NCI-H1105 treated with DMSO at 0.1 percent for 48 hours (cell line): ENCODE data around the gene NECAP2.
"Not testable (repeated sequence)": the region's sequence is repeated elsewhere in the genome, so short reads cannot be mapped to it uniquely, and the experiment has no call there.

Experiments used
- DNase-seq: peaks from one replicate; lab custom pipeline; 2025; lab: John Stamatoyannopoulos, UW

NECAP2 gene

DNA sequence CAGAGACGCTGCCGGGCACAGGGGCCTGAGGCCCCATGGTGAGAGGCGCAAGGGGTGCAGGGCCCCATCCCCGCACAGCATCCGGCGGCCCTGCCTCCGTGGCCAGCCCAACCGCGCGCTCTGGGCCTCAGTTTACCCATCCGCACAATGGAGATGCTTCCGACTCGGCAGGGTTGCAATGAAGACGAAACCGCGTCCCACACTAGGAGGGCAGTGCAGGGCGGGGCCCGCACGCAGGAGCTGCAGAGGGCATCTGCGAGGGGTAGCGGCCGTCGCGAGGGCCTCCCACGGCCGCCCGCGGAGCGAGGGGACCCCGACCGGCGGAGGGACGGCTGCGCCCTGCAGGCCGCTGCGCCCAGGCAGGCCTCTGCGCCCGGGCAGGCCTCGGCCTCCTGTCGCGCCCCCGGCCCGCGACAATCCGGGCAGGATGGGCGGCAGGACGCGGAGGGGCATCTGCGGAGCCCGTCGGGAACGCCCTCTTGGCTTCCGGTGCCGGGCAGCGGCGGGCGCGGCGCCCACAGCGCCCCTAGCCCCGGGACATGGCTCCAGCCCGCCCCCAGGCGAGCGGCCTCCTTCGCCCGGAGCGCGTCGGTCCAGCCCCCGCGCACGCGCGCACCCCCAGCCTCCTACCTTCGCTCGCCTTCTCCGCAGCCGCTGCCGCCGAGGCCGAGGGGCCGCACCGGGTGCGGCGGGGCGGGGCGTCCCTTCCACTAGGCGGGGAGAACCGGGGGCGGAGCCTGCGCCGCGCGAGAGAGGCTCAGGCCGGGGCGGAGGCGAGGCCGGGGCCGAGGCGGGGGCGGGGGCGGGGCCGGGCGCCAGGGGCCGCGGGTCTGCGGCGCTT is 58.3 kb downstream of the NECAP2 start:
- peak; percentile 88 for DNase-seq

DNA sequence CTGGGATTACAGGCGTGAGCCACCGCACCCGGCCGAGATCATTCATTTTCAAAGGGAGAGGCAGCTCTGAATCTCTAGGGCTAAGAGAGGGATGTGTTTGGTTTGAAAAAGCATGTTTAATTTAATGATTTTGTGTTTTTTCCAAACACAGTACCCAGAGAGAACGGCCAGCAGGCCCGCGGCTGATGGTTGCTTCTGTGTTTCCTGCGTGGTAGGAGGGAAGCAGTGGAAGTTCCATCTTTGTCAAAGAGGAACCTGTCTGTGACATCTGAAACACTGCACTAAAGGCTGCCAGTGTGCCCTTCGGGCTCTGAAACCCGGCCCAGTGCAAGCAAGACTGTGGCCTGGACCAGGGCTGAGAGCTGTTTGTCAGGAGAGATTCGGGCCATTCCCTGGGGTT is 59.9 kb downstream of the NECAP2 start:
- DNase-seq: not testable (repeated sequence)

DNA sequence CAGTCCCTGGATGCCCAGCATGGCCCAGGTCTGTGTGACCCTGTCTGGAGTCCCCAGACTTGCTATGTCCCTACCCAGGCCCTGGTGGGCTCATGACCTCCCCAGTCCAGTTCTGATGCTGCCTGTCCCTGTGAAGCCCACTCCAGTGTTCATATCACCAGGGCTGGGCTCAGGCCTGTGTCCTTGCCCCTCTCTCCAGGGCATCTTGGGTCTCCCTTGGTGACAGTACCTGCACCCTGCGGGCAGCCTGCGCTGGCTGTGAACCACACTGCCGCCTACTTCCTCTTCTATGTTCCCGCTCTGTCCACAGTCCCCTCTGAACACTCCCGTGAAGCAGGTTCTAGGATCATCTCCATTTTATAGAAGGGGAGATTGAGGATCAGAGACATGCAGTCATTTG is 60.5 kb downstream of the NECAP2 start:
- DNase-seq: not testable (repeated sequence)

DNA sequence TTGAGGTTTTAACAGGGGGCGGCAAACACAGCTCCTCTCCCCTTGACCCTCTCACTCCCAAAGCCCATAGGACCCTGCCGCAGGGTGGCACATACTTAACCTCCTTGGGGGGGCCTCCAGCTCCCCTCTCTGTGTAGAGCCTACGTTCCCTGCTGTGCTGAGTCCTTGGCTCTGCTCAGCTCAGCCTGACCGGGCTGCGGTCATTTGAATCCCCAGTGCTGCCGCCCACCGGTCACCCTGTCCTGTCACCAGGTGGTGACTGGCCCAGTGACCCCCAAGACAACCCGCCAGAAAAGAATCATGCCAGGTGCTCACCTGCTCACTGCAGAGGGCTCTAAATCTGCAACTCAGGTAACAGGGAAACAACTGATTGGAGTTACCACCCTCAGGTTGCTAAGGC is 60.9 kb downstream of the NECAP2 start:
- not testable (repeated sequence) for DNase-seq

DNA sequence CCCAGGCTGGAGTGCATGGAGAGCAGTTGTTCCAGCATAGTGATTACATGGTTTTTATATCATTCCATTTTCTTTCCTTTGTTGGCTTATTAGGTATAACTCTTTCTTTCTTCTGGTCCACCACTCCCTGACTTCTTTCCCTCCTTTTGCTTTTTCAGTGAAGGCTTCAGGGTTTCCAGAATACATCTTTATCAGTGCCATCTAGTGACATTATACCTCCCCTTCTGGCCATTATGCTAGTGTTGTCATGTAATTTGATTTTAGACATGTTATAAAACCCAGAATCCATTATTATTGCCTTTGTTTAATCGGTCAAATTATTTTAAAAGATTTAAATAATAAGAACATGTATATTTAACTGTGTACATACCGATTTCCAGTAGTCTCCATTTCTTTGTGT is 63.0 kb downstream of the NECAP2 start:
- no peak for DNase-seq

DNA sequence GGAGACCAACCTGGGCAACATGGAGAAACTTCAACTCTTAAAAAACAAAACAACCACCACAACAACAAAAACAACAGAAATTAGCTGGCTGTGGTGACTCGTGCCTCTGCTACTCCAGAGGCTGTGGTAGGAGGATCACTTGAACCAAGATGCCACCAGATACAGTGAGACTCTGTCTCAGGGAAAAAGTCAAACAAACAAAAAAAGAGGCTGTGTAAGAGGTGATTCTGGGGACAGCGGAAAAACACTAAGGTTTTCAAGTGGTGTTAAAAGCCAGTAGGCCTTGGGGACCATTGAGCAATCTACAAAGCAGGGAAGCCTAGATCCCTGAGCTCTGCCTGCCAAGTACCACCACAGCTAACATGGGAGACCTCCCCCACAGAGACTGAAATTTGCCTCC is 65.3 kb downstream of the NECAP2 start:
- not testable (repeated sequence) for DNase-seq

DNA sequence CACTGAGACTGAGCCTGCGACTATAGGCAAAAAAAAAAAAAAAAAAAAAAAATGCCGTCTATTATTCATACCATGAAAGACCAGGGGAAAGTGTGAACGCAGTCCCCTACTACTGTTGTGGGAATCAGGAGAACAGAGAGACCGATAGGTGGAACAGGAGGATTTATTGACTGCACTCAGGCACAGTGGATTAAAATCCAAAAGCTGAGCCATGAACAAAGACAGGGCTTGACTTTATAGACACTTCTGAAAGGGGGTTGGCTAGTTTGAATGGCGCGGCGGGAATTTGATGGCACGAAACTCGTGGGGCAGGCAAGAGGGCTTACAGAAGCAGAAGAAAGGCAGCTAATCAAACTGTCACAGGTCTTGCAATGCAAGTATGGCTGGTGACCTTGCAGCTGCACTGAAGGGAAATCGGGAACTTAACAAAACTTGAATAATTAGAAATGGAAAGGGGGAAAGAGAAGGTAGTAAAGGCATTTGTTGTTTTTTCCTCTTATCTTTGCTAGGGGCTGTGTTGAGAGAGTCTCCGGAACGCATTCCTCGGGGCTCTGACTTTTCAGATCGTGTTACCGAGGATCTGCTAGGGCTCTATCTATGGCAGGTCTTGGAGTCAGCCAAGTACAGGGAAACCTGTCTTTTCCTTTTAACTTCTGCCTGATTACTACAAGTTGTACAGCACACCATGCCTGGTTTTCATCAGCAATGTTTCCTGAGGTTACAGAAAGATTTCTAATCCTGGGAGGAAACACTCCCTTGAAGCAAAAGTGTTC is 66.0 kb downstream of the NECAP2 start:
- not testable (repeated sequence) for DNase-seq

DNA sequence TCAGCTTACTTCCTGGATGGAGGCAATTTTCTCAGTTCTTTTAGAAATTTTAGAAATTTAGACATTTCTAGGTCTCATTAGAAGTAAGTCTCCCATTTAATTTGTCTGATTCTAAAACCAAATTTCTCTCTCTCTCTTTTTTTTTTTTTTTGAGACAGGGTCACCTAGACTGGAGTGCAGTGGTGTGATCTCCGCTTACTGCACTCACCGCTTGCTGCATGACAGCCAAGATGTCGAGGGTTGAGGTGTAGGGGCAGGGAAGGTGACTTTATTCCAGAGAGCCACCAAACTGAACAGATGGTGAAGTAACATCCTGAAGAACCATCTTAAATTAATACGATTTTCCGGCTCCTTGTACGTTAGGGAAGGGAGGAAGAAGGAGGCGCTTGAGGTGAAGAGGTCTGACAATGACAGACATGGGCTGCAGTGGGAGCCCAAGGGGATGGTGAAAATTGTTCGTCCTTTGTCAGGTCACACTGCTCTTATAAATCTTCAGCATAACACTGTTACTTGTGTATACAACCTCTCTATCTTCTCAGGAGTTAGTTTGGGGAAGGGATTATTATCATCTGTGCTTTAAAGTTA is 68.4 kb downstream of the NECAP2 start:
- DNase-seq: not testable (repeated sequence)
